ENCODE data around the gene ARMS2.

GRCh38 chr10:122427280-122427679 lies 27.2 kb upstream of the ARMS2 start:
- TF ChIP-seq CTCF (IDR thresholded peaks at IDR 0.05) (no peak), SOX15 (CRISPR knock-in tag; IDR thresholded peaks at IDR 0.05) (no peak), PRDM15 (CRISPR knock-in tag; IDR thresholded peaks at IDR 0.05) (no peak), NR3C1 (CRISPR knock-in tag; conservative IDR thresholded peaks at IDR 0.05; ENCODE audit: low read depth) (no peak), CREM (CRISPR knock-in tag; IDR thresholded peaks at IDR 0.05) (no peak), E2F1 (CRISPR knock-in tag; IDR thresholded peaks at IDR 0.05) (no peak), FOXK1 (CRISPR knock-in tag; IDR thresholded peaks at IDR 0.05) (no peak), E2F5 (CRISPR knock-in tag; IDR thresholded peaks at IDR 0.05) (no peak)
